Mononuclear cell (primary cell): ENCODE data around the gene PPP3CA. TPM values are rescaled to one million over a fixed set of nuclear protein-coding genes. Genes with fewer than 3 reads are reported as not detected.
"Not testable (repeated sequence)": the region's sequence is repeated elsewhere in the genome, so short reads cannot be mapped to it uniquely, and the experiment has no call there.

Source experiments
- H3K27me3 ChIP-seq: 2 replicates; pipeline ENCODE4 v1.6.0; 2011; ENCODE audit warnings: low read length, control low read depth; ENCODE audit not compliant: insufficient read depth
- H3K4me1 ChIP-seq: 2 replicates; pipeline ENCODE4 v1.5.1; 2011; ENCODE audit warnings: mild to moderate bottlenecking, low read length, control low read depth; ENCODE audit not compliant: insufficient read depth
- H3K4me3 ChIP-seq: 2 replicates; pipeline ENCODE4 v1.5.1; 2011; ENCODE audit warnings: mild to moderate bottlenecking, low read length, moderate library complexity
- H3K9me3 ChIP-seq: 2 replicates; pipeline ENCODE4 v1.5.1; 2011; ENCODE audit warnings: low read depth, mild to moderate bottlenecking, control low read depth, low read length
- total RNA-seq: library from RNA; depleted of rRNA; stranded (reverse); fragments of >200 nt; gene quantifications from one replicate; pipeline ENCODE4 v1.2.3, GENCODE V29; 2012

PPP3CA gene
- total RNA-seq, 1 donor: 19.3 TPM

DNA sequence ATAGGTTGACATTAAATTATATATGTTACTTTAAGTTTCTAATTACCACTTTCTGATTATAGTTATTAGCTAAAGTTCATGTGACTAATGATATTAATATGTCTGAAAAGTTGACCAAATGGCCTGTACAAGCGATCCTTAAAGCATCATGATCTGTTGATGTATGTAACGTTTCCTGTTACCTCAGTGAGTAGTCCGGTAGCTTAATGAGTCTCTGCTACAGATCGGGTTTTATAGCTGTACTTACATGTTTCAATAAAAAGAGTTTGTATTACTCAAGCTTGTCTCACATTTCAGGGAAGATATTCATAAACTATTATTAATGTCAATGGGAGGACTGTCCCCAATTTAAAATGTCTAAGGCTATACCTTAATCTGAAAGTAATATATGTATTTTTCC lies 246.3 kb downstream of the PPP3CA start:
- Histone ChIP-seq H3K4me1 (peaks cover 21% of the 10 kb centered on the region), H3K9me3 (no peaks in the 10 kb centered on the region), H3K27me3 (no peaks in the 10 kb centered on the region), H3K4me3 (no peak overlapping the region)

DNA sequence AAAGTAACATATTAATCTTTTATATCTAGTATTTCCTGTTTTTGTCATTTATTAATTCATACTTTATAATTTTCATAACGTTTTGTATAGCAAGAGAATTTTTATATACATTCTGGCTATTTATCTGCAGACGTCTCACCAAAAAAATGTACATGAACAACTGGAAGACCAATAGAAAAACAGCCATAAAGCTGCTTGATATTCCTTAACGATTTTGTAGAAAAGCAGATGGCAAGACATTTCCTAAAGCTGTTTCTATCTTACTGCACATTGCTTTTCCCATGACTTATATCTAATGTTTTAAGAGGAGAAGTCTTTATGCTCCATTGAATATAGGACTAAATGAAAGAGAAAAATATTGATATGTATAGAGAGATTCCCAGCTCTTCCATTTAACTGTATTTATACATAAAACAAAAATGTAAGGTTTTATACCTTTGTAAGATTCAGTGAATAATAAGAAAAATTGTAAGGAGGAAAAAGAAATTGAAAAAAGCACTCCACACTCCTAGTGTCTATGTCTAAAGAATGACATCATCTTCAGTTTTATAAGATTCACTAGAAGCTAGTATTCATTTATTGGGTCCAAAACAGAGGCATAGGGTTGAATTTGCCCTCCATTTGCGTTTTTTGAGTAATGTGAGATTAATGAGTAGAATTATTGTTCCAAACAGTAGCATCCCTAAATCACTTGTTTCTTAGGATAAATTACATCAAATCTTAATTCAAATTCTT lies 248.5 kb downstream of the PPP3CA start:
- Histone ChIP-seq H3K27me3 (no peaks in the 10 kb centered on the region), H3K4me3 (no peak overlapping the region), H3K4me1 (peaks cover 15% of the 10 kb centered on the region), H3K9me3 (no peaks in the 10 kb centered on the region)

DNA sequence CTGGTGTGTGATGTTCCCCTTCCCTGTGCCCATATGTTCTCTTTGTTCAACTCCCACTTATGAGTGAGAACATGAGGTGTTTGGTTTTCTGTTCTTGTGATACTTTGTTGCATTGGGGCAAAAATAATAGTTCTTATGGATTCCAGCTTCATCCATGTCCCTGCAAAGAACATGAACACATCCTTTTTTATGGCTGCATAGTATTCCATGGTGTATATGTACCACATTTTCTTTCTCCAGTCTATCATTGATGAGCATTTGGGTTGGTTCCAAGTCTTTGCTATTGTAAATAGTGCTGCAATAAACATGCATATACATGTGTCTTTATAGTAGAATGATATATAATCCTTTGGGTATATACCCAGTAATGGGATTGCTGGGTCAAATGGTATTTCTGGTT lies 254.7 kb downstream of the PPP3CA start:
- H3K4me3 ChIP-seq: not testable (repeated sequence)

DNA sequence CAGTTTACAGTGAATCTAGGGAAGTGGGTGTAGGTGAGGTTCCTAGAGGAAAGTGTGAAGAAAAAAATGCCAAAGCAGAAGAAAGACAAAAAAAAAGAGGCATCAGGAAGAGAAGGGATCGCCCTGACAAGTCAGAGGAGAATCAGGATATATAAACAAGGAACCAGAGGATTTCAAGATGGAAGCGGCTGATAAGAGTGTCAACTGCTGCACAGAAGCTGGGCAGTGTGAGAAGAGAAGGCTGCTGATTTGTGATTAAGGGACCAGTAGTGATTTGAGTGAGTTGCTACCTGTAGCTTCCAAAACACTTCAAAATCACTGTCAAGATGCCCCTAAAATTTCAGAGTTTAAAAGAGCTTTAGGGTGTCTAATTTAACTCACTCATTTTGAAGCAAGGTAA lies 258.2 kb downstream of the PPP3CA start:
- H3K4me3 ChIP-seq: no peak overlapping the region
- no peaks in the 10 kb centered on the region for H3K9me3 ChIP-seq
- no peaks in the 10 kb centered on the region for H3K27me3 ChIP-seq

More for the DNA sequence above, 254.7 kb downstream of the PPP3CA start:
- H3K4me1 ChIP-seq, H3K9me3 ChIP-seq, H3K27me3 ChIP-seq: not testable (repeated sequence)

DNA sequence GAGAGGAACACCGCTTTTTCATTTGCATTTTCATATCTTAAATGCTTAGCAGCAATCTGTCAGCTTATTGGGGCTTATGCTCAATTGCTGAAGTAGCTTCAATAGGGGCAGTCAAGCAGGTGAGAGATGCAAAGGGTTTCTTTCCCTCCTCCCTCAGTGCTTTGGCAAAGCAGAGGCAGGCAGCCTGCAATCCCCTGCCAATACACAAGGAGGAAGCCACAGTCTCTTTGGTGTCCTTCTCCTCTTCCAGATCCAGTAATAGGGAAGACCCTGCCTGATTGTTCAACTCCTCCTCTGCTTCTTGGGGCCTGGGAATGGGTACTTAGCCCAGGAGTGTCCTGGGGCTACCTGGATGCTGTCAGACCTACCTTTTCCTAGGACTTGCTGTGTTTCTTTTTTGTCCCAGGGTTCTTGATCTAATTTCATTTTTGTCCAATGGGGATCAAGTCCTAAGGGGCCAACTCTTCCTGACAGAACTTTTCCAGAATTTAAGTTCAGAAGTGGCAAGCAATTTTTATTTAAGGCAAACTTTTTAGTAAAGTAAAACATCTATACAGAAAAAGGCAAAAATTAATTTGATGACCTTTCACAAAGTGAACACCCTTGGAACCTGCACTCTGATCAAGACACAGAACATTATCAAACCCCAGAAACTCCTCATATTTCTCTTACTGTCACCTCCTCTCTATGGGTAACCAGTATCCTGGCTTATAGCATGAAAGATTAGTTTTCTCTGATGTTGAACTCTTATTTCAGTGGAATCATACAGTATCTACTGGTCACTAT lies 260.3 kb downstream of the PPP3CA start:
- Histone ChIP-seq H3K9me3 (no peaks in the 10 kb centered on the region), H3K4me1 (peaks cover 20% of the 10 kb centered on the region), H3K27me3 (no peaks in the 10 kb centered on the region), H3K4me3 (no peak overlapping the region)

More for the DNA sequence above, 258.2 kb downstream of the PPP3CA start:
- peaks cover 14% of the 10 kb centered on the region for H3K4me1 ChIP-seq

DNA sequence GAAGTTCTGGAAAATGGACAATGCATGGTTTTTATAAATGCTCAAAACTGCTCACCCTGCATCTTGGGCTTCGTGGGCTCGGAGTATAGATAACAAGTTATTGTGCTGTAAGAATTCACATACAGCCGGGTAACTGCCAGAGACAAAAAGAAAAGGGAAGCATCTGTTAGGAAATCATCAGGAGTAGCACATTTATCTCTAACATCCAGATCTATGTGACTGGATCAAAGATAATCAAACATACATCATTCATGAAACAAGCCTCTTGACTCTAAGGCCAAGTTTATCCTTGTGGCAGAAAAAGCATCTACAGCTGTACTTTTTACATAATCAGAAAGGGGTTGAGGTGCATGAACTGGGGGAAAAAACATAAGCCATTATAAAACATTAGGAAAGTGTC lies 264.2 kb downstream of the PPP3CA start:
- Histone ChIP-seq H3K4me1 (peaks cover 20% of the 10 kb centered on the region), H3K27me3 (no peaks in the 10 kb centered on the region), H3K4me3 (no peak overlapping the region)

DNA sequence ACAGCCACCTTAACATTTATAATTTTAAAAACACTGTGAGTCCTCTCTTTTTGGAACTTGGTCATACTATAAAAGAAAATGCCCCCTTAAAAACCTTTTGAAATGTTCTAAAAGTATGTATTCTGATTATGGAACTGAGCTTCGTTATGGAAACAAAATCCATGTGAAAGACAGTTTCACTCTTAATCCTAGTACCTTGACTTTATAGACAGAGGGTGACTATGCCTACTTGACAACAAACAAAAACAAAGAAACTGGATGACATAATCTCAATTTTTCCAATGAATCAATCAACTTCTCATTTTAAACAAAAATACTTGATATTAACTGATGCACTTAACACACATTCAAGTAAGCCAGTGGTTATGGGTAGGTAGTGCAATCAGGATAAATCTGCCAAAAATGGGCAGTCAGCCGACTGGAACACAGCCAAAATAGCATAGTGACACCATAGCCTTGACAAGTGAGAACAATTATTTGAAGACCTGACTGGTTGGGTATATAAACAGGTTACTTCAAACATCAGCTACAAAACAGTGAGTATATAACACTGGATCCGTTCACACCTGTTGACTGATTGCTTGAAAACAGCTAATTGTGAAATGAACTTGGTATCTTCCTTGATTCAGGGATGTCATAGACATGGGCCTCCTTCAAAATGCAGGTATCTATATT lies 265.5 kb downstream of the PPP3CA start:
- Histone ChIP-seq H3K9me3 (no peaks in the 10 kb centered on the region), H3K4me3 (no peak overlapping the region)

More for the DNA sequence above, 264.2 kb downstream of the PPP3CA start:
- no peaks in the 10 kb centered on the region for H3K9me3 ChIP-seq

DNA sequence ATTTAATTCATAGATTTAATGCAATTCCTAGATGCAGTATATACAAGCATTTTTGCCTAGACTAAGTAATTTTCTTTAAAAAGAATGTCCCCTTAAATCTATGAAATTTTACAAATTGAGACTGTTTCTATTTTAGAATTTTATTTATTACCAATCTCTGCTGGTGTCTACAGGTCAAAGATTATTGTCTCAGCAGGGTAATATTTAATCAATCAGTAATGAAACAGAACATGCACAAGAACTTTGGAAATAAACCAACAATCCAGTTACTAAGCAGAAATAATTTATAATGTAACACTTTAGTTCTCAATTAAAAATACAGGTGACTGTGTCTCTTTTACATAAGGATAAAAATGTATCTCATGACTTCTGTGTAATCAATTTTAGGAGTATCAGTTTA lies 266.2 kb downstream of the PPP3CA start:
- Histone ChIP-seq H3K4me1 (peaks cover 15% of the 10 kb centered on the region), H3K4me3 (no peak overlapping the region), H3K27me3 (no peaks in the 10 kb centered on the region), H3K9me3 (no peaks in the 10 kb centered on the region)

More for the DNA sequence above, 265.5 kb downstream of the PPP3CA start:
- peaks cover 18% of the 10 kb centered on the region for H3K4me1 ChIP-seq
- no peaks in the 10 kb centered on the region for H3K27me3 ChIP-seq

DNA sequence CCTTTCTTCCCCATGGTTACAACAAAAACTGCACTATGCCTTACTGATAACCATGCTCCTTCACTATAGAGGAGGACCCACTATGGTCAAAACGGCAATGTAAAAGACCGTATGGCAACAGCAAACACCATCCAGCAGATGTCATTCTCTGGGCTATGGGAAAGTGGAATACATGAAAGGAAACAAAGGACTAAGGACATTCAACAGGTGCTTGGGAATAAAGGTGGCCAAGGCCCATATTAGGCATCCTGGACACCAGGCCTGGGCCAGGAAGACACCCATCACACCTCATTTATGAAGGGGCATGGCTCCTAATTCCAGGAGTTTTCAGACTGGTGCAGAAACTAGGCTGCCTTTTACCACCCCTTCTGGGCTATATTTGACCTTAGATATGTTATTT lies 268.4 kb downstream of the PPP3CA start:
- Histone ChIP-seq H3K4me1 (peaks cover 5% of the 10 kb centered on the region), H3K4me3 (no peak overlapping the region), H3K9me3 (no peaks in the 10 kb centered on the region), H3K27me3 (no peaks in the 10 kb centered on the region)

DNA sequence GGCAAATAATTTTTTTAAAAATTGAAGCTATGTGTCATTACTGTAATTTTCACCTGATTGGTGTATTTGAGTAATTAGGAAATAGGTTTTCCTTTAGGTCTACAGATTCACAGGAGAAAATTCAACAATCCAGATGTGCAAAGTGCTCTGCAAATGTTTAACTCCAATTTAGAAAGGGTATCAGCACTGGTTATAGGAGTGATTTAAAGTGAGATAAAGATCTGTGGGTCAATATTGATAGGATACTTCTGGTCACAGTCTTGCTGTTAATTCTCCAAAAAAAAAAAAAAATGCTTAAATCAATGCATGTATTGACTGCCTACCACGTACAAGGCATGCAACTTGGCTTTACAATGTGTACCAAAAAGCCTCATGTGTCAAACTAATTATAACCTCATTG lies 271.3 kb downstream of the PPP3CA start:
- no peaks in the 10 kb centered on the region for H3K9me3 ChIP-seq
- H3K4me3 ChIP-seq: no peak overlapping the region
- no peaks in the 10 kb centered on the region for H3K4me1 ChIP-seq
- H3K27me3 ChIP-seq: no peaks in the 10 kb centered on the region

DNA sequence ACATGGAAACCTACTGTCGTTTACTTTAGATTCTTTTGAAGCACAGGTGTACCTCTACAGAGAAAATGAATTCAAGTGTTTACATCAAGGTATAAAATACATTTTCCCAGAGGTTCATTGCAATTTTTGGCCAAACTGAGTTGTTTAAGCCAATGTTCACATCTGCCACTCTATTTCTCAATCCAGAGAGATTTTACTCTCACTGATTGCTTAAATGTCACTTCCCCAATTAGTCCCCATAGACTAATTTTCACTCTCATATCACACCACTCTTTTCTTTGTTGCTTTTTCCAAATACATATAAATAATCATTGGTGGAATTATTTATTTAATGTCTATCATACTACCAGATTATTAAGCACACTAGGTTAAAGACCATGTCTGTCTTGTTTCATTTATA lies 271.8 kb downstream of the PPP3CA start:
- Histone ChIP-seq H3K9me3 (no peaks in the 10 kb centered on the region), H3K27me3 (no peaks in the 10 kb centered on the region), H3K4me3 (no peak overlapping the region), H3K4me1 (no peaks in the 10 kb centered on the region)

DNA sequence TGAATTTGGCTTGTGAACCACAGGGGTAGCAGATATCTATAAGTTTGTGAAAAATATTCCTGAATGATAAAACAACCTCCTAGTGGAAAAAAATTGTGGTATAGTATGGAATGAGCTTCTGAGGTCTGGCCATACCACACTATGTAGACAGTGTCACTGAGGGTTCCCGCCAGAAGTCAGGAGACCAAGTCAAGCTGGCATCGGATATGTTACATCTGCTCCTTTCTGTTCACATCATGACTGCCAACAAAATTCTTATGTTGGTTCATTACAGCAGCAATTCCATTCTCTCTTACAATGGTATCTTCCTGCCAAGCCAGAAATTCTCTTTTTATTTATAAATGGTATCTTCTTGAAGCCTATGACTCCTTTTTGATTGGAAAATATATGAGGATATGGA lies 273.0 kb downstream of the PPP3CA start:
- H3K4me1 ChIP-seq: no peaks in the 10 kb centered on the region
- no peak overlapping the region for H3K4me3 ChIP-seq
- no peaks in the 10 kb centered on the region for H3K9me3 ChIP-seq
- no peaks in the 10 kb centered on the region for H3K27me3 ChIP-seq

DNA sequence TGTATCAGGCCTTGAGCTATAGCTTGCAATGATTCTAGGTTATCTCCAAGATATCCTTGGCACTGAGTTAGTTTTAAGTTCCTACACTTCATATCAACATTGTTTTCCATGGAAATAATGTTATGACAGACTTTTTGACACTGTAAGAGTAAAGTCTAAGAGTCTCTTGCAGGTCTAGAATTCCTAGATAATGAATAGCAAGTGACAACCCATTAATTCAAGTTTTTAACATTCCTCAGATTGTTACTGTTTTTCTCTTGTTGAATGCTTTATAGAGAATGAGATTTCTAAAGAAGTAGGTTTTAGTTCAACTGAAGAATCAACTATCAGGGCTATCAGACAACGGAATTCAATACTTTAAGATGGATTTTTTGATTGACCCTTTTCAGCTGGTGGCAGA lies 276.1 kb downstream of the PPP3CA start:
- no peaks in the 10 kb centered on the region for H3K27me3 ChIP-seq
- no peaks in the 10 kb centered on the region for H3K4me1 ChIP-seq
- no peak overlapping the region for H3K4me3 ChIP-seq
- no peaks in the 10 kb centered on the region for H3K9me3 ChIP-seq

DNA sequence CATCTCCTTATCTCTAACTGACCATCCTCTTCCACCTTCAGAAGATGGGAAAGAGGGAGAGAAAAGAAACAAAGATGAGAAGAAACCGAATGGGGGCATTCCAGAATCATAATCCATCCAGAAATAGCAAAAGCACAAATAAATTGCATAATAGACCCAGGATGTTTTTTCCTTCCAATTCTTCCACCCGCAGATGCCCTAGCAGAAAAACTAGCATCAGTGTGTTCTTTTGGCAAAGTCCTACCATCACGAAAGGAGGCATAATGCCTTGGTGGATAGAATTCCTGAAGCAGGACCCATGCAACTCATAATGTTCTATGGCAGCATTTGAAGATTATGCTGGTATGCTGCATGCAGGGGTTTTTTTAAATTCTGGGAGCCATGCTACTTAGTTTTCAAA lies 279.2 kb downstream of the PPP3CA start:
- no peaks in the 10 kb centered on the region for H3K4me1 ChIP-seq
- H3K4me3 ChIP-seq: no peak overlapping the region
- H3K9me3 ChIP-seq: no peaks in the 10 kb centered on the region
- H3K27me3 ChIP-seq: no peaks in the 10 kb centered on the region

DNA sequence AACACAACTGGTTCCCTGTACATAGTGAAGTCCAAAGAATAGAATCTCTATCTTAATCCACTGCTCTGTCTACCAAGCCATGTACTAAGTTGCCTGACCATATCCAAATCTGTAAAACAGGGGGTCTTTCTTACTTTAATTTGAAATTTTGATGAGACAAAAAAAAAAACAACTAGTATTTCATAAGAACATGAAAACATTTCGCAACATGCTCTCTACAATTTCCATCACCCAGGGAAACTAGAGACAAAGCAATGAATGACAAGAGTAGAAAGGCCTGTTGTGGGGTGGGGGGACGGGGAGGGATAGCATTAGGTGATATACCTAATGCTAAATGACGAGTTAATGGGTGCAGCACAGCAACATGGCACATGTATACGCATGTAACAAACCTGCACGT lies 279.9 kb downstream of the PPP3CA start:
- Histone ChIP-seq H3K4me1 (no peaks in the 10 kb centered on the region), H3K9me3 (no peaks in the 10 kb centered on the region), H3K4me3 (no peak overlapping the region), H3K27me3 (no peaks in the 10 kb centered on the region)
